ENCODE results near the gene TULP1. TPM values are rescaled to one million over a fixed set of nuclear protein-coding genes. Genes with fewer than 3 reads are reported as not detected.
A peak's percentile ranks its signal among the peaks of the same experiment; 100 is the strongest.

TULP1 gene
- total and polyA plus RNA-seq, 2 of the 13 experiments (the other 11 are each of a cell fraction or from before 2014, with no cell fraction given) = not detected

GRCh38 chr6:35452183-35453090, 60.3 kb downstream of the TULP1 start, which contains the start of gene FANCE (continued):
- TF ChIP-seq LRRFIP1 (CRISPR knock-in tag; conservative IDR thresholded peaks at IDR 0.05) = no peak
- peak; percentile 67 for TF ChIP-seq BCL6 (CRISPR knock-in tag; IDR thresholded peaks at IDR 0.05)
- TF ChIP-seq ZSCAN30 (CRISPR knock-in tag; IDR thresholded peaks at IDR 0.05) = no peak
- TF ChIP-seq, protein P1, sequence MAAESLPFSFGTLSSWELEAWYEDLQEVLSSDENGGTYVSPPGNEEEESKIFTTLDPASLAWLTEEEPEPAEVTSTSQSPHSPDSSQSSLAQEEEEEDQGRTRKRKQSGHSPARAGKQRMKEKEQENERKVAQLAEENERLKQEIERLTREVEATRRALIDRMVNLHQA (CRISPR knock-in tag; IDR thresholded peaks at IDR 0.05) = no peak
- TF ChIP-seq KAT7 (CRISPR knock-in tag; IDR thresholded peaks at IDR 0.05; ENCODE audit: borderline replicate concordance) = peak; percentile 34; the same call in 1 of the 2 replicates
- TF ChIP-seq GPN1 (CRISPR knock-in tag; IDR thresholded peaks at IDR 0.05; ENCODE audit: borderline replicate concordance) = no peak
- TF ChIP-seq KDM5A (IDR thresholded peaks at IDR 0.05; ENCODE audit: borderline replicate concordance, low read length) = no peak
- peak; percentile 85 for TF ChIP-seq ZNF335 (CRISPR knock-in tag; IDR thresholded peaks at IDR 0.05)
- no peak; the same call in 1 of the 2 replicates for TF ChIP-seq ZNF556 (CRISPR knock-in tag; IDR thresholded peaks at IDR 0.05; ENCODE audit: borderline replicate concordance)
- TF ChIP-seq NBN (conservative IDR thresholded peaks at IDR 0.05) = no peak
- TF ChIP-seq, protein P2, sequence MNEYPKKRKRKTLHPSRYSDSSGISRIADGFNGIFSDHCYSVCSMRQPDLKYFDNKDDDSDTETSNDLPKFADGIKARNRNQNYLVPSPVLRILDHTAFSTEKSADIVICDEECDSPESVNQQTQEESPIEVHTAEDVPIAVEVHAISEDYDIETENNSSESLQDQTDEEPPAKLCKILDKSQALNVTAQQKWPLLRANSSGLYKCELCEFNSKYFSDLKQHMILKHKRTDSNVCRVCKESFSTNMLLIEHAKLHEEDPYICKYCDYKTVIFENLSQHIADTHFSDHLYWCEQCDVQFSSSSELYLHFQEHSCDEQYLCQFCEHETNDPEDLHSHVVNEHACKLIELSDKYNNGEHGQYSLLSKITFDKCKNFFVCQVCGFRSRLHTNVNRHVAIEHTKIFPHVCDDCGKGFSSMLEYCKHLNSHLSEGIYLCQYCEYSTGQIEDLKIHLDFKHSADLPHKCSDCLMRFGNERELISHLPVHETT (CRISPR knock-in tag; conservative IDR thresholded peaks at IDR 0.05) = peak; percentile 41; the same call in 1 of the 2 replicates
- no peak for TF ChIP-seq KAT2B (IDR thresholded peaks at IDR 0.05; ENCODE audit: borderline replicate concordance, low read depth, low read length)
- no peak for TF ChIP-seq GTF3A (CRISPR knock-in tag; conservative IDR thresholded peaks at IDR 0.05)
- TF ChIP-seq ZSCAN25 (CRISPR knock-in tag; IDR thresholded peaks at IDR 0.05) = no peak
- peak; percentile 93 for TF ChIP-seq ARHGAP35 (CRISPR knock-in tag; IDR thresholded peaks at IDR 0.05; ENCODE audit: borderline replicate concordance)
- TF ChIP-seq ZNF331 (CRISPR knock-in tag; IDR thresholded peaks at IDR 0.05) = peak; percentile 49; the same call in 1 of the 2 replicates
- no peak for TF ChIP-seq NCOR1 (IDR thresholded peaks at IDR 0.05; ENCODE audit: borderline replicate concordance, low read length)
- TF ChIP-seq DNMT1 (CRISPR knock-in tag; IDR thresholded peaks at IDR 0.05) = no peak; the same call in 1 of the 2 replicates
- peak; percentile 18 for TF ChIP-seq GATAD2A (CRISPR knock-in tag; IDR thresholded peaks at IDR 0.05)
- no peak; the same call in 1 of the 2 replicates for TF ChIP-seq ZFP37 (CRISPR knock-in tag; IDR thresholded peaks at IDR 0.05; ENCODE audit: borderline replicate concordance)
- TF ChIP-seq, protein P3, sequence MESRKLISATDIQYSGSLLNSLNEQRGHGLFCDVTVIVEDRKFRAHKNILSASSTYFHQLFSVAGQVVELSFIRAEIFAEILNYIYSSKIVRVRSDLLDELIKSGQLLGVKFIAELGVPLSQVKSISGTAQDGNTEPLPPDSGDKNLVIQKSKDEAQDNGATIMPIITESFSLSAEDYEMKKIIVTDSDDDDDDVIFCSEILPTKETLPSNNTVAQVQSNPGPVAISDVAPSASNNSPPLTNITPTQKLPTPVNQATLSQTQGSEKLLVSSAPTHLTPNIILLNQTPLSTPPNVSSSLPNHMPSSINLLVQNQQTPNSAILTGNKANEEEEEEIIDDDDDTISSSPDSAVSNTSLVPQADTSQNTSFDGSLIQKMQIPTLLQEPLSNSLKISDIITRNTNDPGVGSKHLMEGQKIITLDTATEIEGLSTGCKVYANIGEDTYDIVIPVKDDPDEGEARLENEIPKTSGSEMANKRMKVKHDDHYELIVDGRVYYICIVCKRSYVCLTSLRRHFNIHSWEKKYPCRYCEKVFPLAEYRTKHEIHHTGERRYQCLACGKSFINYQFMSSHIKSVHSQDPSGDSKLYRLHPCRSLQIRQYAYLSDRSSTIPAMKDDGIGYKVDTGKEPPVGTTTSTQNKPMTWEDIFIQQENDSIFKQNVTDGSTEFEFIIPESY (CRISPR knock-in tag; IDR thresholded peaks at IDR 0.05) = no peak
- TF ChIP-seq ZNF317 (CRISPR knock-in tag; IDR thresholded peaks at IDR 0.05) = 0 out of 2 replicates have a peak, but pooled peaks have one; percentile 39
- TF ChIP-seq ZFP41 (CRISPR knock-in tag; IDR thresholded peaks at IDR 0.05; ENCODE audit: borderline replicate concordance) = no peak
- no peak for TF ChIP-seq POLR2AphosphoS2 (IDR thresholded peaks at IDR 0.05; ENCODE audit: low read depth, low read length)
- no peak for TF ChIP-seq U2AF1 (optimal IDR thresholded peaks at IDR 0.05; ENCODE audit: low read depth, low read length)
